Measurements from ENCODE around the gene APOO. TPM values are rescaled to one million over a fixed set of nuclear protein-coding genes. Genes with fewer than 3 reads are reported as not detected.
"Not testable (repeated sequence)": the region's sequence is repeated elsewhere in the genome, so short reads cannot be mapped to it uniquely, and the experiment has no call there.

The APOO gene
- total RNA-seq, 1 donor from 2014 or later, result 38.6 TPM

DNA sequence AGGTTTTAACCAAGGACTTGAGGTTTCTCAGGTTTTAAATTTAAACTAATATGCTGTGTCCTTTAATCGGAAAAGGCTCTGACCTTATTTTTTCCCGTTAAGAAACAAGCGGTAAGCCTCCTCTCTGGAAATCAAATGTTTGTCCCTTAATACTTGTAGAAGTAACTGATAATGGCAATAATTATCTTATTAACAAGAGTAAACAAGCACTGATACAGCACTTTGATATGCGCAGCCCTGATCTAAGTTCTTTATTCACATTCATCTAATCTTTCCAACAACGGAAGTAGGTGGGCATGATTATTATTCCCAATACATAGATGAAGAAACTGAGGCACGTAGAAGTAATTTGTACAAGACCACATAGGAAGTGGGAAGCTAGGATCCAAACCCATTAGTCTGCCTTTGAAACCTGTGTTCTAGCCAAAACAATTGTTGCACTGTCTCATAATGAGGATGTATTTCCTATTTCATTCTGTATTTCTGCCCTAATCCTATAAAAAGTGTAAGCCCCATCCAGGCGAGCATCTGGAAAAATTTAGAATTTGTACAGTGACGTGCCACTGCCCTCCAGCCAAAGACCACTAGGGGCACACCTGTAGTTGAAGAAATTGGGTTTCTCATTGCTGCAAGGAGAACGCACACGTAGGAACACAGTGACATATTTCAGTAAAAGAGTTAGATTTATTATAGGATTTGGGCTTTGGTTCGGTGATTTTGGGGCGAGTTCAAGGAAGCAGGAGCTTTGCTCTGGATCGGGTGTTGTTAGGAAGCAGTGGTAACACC is 674 bp upstream of the APOO start:
- intact Hi-C loops (cut with DNase I), result loop anchor here (10.0 kb wide), 1 partner anchor 124 kb away; the partner anchor contains the start of gene SAT1
- DNase-seq (ENCODE audit: low spot score) (no peak), ATAC-seq (no peak)

DNA sequence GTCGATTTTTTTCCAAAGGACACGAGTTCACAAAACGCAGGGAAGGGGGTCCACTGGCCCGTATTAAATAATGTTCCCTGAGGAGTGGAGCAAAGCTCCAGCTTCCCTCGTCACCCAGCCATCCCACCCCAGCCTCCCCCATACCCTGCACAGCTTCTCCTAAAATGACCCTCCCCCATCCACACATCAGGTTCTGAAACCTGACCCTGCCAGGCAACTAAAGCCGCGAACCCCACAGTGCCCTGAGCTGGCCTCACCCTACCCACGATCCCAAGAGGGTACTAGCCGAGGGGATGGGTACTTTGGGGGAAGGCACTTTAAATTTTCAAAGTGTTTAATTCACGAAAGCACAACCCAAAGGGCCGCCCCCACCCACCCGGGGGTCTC is 634 bp downstream of the APOO start:
- intact Hi-C loops (cut with DNase I), result loop anchor here (10.0 kb wide), 1 partner anchor 122 kb away; the partner anchor contains the start of gene SAT1
- no peak for DNase-seq (ENCODE audit: low spot score)
- peak; percentile 5 for ATAC-seq

DNA sequence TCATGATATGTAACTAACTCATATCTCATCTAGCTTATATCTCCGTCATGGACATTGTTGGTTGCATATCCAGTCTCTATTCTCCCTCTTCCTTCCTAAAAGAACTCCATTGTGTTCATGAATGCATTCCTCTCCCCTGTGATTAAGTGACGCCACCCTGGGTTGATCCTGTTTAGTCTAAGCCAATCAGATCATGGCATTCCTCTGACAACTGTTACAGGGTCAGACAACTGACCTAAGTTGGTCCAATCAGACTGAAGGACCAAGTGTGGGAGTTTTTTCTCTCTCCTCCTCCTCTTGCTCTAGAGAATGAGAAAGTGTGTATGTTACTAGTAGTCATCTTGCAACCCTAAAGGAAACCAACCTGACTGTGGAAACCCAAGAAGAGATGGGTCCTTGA is 3.6 kb downstream of the APOO start:
- DNase-seq (ENCODE audit: low spot score) (no peak), ATAC-seq (no peak)
- intact Hi-C loops (cut with DNase I), result loop anchor here (5.0 to 10.0 kb wide), 2 partner anchors 119 to 207 kb away; partner anchors contain the start of gene SAT1

GRCh38 chrX:23902419-23902818 is 5.3 kb downstream of the APOO start:
- intact Hi-C loops (cut with DNase I), result loop anchor here (5.0 to 10.0 kb wide), 2 partner anchors 118 to 205 kb away; partner anchors contain the start of gene SAT1
- DNase-seq (ENCODE audit: low spot score) (no peak), ATAC-seq (peak; percentile 71)

- intact Hi-C loops (cut with DNase I), result loop anchor here (5.0 to 10.0 kb wide), 2 partner anchors 117 to 205 kb away; partner anchors contain the start of gene SAT1
- ATAC-seq (peak; percentile 93), DNase-seq (ENCODE audit: low spot score) (no peak)
Measured at GRCh38 chrX:23901805-23902204, 5.9 kb downstream of the APOO start.

DNA sequence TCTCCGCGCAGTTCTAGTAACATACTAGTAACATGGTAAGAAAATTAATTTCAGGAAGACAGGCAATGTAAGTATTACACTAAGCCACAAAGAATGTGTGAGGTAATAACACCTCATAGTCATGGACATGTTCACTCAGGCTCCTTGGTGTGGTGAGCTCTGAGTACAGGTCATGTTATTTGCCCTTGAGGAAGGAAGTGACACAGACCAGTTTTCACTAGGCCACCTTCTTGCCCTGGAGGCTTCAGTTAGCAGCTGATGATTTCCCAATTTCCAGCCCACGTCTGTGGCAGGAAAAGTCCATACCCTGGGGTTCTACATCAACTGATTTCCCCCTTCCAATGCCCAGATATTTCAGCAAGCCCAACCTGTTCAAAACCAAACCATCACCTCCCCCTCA is 6.7 kb downstream of the APOO start:
- intact Hi-C loops (cut with DNase I), result loop anchor here (5.0 to 10.0 kb wide), 2 partner anchors 116 to 204 kb away; partner anchors contain the start of gene SAT1
- peak; percentile 39 for ATAC-seq
- DNase-seq (ENCODE audit: low spot score), result no peak

- intact Hi-C loops (cut with DNase I), result loop anchor here (5.0 to 10.0 kb wide), 2 partner anchors 116 to 203 kb away; partner anchors contain the start of gene SAT1
- ATAC-seq (no peak), DNase-seq (ENCODE audit: low spot score) (no peak)
Measured at GRCh38 chrX:23900220-23900797, 7.4 kb downstream of the APOO start.

- intact Hi-C loops (cut with DNase I), result no loop called here
- no peak for DNase-seq (ENCODE audit: low spot score)
- ATAC-seq, result no peak
Measured at GRCh38 chrX:23898412-23898959, 9.3 kb downstream of the APOO start.

- intact Hi-C loops (cut with DNase I), result no loop called here
- ATAC-seq (no peak), DNase-seq (ENCODE audit: low spot score) (no peak)
Measured at GRCh38 chrX:23896981-23897380, 10.8 kb downstream of the APOO start.

- intact Hi-C loops (cut with DNase I); DNase-seq (ENCODE audit: low spot score); ATAC-seq: not testable (repeated sequence)
Measured at GRCh38 chrX:23896539-23896938, 11.2 kb downstream of the APOO start.

GRCh38 chrX:23894993-23895392 is 12.7 kb downstream of the APOO start:
- ATAC-seq; intact Hi-C loops (cut with DNase I); DNase-seq (ENCODE audit: low spot score): not testable (repeated sequence)

DNA sequence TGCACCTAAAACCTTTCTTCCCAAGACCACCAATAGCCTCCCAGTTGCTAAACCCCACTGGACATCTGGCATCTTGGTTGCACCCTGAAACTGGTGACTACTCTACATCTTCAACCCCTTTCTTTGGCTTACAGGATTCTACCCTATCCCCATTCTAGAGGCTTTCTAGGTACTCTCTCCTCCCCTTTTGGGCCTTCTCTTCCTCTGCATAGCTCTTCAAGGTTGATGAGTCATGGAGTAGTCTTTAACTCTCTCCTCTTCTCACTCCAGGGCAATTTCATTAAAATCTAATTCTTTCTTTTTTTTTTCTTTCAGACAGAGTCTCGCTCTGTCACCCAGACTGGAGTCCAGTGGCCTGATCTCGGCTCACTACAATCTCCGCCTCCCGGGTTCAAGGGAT is 16.8 kb downstream of the APOO start:
- no peak for DNase-seq (ENCODE audit: low spot score)
- no peak for ATAC-seq
- intact Hi-C loops (cut with DNase I), result no loop called here

DNA sequence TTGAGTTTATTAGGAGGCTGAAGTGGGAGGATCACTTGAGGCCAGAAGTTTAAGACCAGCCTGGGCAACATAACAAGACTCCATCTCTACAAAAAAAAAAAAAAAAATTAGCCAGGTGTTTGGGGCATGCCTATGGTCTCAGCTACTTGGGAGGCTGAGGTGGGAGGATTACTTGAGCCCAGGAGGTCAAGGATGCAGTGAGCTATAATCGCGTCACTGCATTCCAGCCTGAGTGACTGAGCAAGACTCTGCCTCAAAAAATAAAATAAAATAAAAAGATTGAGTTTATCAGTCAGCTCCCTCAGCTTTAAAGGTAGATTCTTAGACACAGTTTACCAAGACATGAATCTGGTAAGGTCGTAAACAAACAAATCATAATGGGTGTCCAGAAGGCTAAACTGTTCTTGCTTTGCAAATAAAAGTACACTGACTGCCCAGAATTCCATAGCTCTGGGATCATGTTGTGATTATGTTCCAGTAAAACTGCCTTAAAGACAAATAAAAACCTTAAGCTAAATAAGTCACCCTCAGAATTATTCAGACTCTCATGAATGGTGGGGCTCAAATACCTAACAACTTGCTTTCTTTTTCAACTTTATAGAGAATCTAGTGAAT is 18.7 kb downstream of the APOO start:
- DNase-seq (ENCODE audit: low spot score), result no peak
- intact Hi-C loops (cut with DNase I), result no loop called here
- ATAC-seq, result no peak

GRCh38 chrX:23887918-23888317 is 19.8 kb downstream of the APOO start:
- intact Hi-C loops (cut with DNase I), result no loop called here

GRCh38 chrX:23887451-23887850 is 20.3 kb downstream of the APOO start:
- intact Hi-C loops (cut with DNase I), result no loop called here
- no peak for DNase-seq (ENCODE audit: low spot score)
- no peak for ATAC-seq

More at GRCh38 chrX:23887918-23888317, 19.8 kb downstream of the APOO start:
- ATAC-seq (no peak), DNase-seq (ENCODE audit: low spot score) (no peak)

DNA sequence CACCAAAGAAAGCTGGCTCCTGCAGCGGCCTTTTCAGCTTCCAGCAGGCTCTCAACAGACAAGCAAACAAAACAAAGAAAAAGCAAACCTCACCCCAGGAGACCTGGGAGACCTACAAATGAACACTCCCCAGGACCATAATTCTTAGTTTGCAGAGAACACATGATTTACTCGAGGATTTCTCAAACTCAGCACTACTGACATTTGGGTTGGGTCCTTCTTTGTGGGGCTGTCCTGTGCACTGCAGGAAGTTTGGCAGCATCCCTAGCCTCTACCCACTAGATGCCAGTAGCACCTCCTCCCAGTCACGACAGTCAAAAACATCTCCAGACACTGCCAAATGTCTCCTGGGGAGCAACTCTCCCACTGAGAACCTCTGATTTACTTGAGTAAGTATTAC is 21.9 kb downstream of the APOO start:
- ATAC-seq (no peak), DNase-seq (ENCODE audit: low spot score) (no peak)
- intact Hi-C loops (cut with DNase I), result no loop called here

DNA sequence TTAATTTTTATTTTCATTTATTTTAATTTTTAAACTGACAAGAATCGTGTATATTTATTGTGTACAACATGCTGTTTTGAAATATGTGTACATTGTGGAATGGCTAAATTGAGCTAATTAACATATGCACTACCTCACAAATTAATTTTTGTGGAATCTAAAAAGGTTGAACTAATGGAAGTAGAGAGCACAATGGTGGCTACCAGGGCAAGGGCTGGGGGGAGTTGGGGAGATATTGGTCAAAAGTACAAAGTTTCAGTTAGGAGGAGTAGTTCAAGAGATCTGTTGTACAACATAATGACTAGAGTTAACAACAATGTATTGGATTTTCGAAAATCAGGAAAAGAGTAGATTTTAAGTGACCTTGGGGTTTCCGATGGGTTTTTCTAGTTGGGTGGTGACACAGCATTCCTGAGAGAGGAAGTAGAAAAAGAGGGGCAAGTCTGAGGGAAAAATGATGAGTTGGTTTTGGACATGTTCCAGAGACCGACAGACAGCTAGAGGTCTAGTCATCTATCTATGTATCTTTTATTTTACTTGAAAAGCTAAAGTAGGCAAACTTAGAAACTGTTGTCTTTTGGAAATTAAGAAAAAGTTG is 23.2 kb downstream of the APOO start:
- no peak for DNase-seq (ENCODE audit: low spot score)

DNA sequence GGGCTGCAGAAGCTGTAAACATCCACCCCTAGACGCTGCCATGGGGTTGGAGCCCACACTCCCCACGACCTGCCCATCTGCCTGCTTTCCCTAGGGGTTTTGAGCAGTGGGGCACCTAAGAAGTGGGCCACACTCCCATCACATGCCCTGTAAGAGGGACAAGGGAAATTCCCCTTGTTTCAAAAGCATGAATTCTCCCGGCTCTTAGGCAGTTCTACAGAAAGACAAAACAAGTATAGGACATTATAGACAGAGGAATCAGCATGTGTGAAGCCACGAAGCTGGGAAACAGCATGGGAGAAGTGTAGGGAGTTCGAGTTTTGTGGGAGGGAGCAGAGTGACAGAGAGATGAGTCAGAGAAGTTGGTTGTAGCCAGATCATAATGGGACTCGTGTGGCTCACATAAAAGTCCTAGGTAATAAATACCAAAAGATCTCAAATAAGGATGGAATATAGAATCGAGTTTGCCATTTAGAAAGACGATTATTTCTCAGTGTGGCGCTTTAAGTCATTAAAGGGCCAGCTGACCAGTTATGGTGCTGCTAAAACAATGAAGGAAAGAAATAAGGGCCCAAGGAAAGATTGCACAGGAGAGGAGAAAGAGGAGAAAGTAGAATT is 23.9 kb downstream of the APOO start:
- no peak for ATAC-seq
- intact Hi-C loops (cut with DNase I), result no loop called here
- DNase-seq (ENCODE audit: low spot score), result no peak

More for the DNA sequence above, 23.2 kb downstream of the APOO start:
- intact Hi-C loops (cut with DNase I), result no loop called here
- no peak for ATAC-seq
